ENCODE results near the gene TMEM267.

GRCh38 chr5:43486353-43486752 is 2.7 kb upstream of the TMEM267 start:
- TF ChIP-seq MAX (CRISPR knock-in tag; IDR thresholded peaks at IDR 0.05) (no peak), TCF7 (CRISPR knock-in tag; IDR thresholded peaks at IDR 0.05; ENCODE audit: low read depth) (no peak), SP1 (CRISPR knock-in tag; conservative IDR thresholded peaks at IDR 0.05) (no peak), TEAD1 (CRISPR knock-in tag; IDR thresholded peaks at IDR 0.05) (no peak), NFYB (CRISPR knock-in tag; conservative IDR thresholded peaks at IDR 0.05; ENCODE audit: low read depth) (no peak), USF2 (CRISPR knock-in tag; IDR thresholded peaks at IDR 0.05) (no peak), CREM (CRISPR knock-in tag; IDR thresholded peaks at IDR 0.05) (no peak), ZNF263 (CRISPR knock-in tag; IDR thresholded peaks at IDR 0.05; ENCODE audit: low read depth) (no peak), ESRRA (CRISPR knock-in tag; IDR thresholded peaks at IDR 0.05; ENCODE audit: borderline replicate concordance) (no peak), FOXK1 (CRISPR knock-in tag; IDR thresholded peaks at IDR 0.05) (no peak)
- TF ChIP-seq, protein P1, sequence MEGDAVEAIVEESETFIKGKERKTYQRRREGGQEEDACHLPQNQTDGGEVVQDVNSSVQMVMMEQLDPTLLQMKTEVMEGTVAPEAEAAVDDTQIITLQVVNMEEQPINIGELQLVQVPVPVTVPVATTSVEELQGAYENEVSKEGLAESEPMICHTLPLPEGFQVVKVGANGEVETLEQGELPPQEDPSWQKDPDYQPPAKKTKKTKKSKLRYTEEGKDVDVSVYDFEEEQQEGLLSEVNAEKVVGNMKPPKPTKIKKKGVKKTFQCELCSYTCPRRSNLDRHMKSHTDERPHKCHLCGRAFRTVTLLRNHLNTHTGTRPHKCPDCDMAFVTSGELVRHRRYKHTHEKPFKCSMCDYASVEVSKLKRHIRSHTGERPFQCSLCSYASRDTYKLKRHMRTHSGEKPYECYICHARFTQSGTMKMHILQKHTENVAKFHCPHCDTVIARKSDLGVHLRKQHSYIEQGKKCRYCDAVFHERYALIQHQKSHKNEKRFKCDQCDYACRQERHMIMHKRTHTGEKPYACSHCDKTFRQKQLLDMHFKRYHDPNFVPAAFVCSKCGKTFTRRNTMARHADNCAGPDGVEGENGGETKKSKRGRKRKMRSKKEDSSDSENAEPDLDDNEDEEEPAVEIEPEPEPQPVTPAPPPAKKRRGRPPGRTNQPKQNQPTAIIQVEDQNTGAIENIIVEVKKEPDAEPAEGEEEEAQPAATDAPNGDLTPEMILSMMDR (IDR thresholded peaks at IDR 0.05) = no peak

All from WTC11 (cell line).